ENCODE data around the gene ZNF445.

Gene ZNF445

GRCh38 chr3:44396200-44397171 lies 81.0 kb downstream of the ZNF445 start:
- TF ChIP-seq CTCF (IDR thresholded peaks at IDR 0.05; ENCODE audit: insufficient read depth, low read length, poor library complexity, severe bottlenecking): no peak
- no peak overlapping the region for H3K4me3 ChIP-seq (ENCODE audit: insufficient read depth, low read length, poor library complexity, severe bottlenecking)
- H3K36me3 ChIP-seq (ENCODE audit: low read length): no peaks in the 10 kb centered on the region
- H3K27ac ChIP-seq (ENCODE audit: low read depth, low read length): no peak overlapping the region
- no peak overlapping the region for H3K9ac ChIP-seq (ENCODE audit: low read length)
- no peak overlapping the region for H2AFZ ChIP-seq (ENCODE audit: low read depth, low read length, severe bottlenecking)
- no peaks in the 10 kb centered on the region for H3K79me2 ChIP-seq (ENCODE audit: insufficient read depth, low read length)
- no peak overlapping the region for H3K4me2 ChIP-seq (ENCODE audit: low read depth, low read length, poor library complexity, severe bottlenecking)
- no peaks in the 10 kb centered on the region for H4K20me1 ChIP-seq (ENCODE audit: low read depth, low read length)
- no peaks in the 10 kb centered on the region for H3K27me3 ChIP-seq (ENCODE audit: low read length)
- H3F3A ChIP-seq (ENCODE audit: insufficient read depth): no peaks in the 10 kb centered on the region
- no peaks in the 10 kb centered on the region for H3K9me2 ChIP-seq (replicated peaks; ENCODE audit: insufficient read depth, low read length)
- no peaks in the 10 kb centered on the region for H3K9me3 ChIP-seq (ENCODE audit: insufficient read depth, low read length)

DNA sequence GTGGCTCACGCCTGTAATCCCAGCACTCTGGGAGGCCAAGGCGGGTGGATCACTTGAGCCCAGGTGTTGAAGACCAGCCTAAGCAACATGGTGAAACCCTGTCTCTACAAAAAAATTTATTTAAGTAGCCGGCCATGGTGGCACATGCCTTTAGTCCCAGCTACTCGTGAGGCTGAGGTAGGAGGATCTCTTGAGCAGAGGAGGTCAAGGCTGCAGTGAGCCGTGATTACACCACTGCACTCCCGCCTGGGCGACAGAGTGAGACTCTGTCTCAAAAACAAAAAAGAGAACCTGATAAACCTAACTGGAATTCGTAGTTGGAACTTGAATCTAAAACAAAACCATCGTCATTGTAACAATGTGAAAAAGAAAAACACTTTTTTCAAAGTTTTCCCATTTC lies 81.8 kb downstream of the ZNF445 start:
- no peak for TF ChIP-seq CTCF (IDR thresholded peaks at IDR 0.05; ENCODE audit: insufficient read depth, low read length, poor library complexity, severe bottlenecking)
- TF ChIP-seq EZH2phosphoT487 (conservative IDR thresholded peaks at IDR 0.05; ENCODE audit: low read length): no peak
- no peak overlapping the region for H3K4me3 ChIP-seq (ENCODE audit: insufficient read depth, low read length, poor library complexity, severe bottlenecking)
- no peaks in the 10 kb centered on the region for H3K9me2 ChIP-seq (replicated peaks; ENCODE audit: insufficient read depth, low read length)
- H3K36me3 ChIP-seq (ENCODE audit: low read length): no peaks in the 10 kb centered on the region
- no peak overlapping the region for H3K4me2 ChIP-seq (ENCODE audit: low read depth, low read length, poor library complexity, severe bottlenecking)
- H4K20me1 ChIP-seq (ENCODE audit: low read depth, low read length): no peaks in the 10 kb centered on the region
- H3F3A ChIP-seq (ENCODE audit: insufficient read depth): no peaks in the 10 kb centered on the region
- H3K27me3 ChIP-seq (ENCODE audit: low read length): no peaks in the 10 kb centered on the region
- no peak overlapping the region for H3K9ac ChIP-seq (ENCODE audit: low read length)
- no peaks in the 10 kb centered on the region for H3K9me3 ChIP-seq (ENCODE audit: insufficient read depth, low read length)
- no peak overlapping the region for H2AFZ ChIP-seq (ENCODE audit: low read depth, low read length, severe bottlenecking)
- no peak overlapping the region for H3K27ac ChIP-seq (ENCODE audit: low read depth, low read length)
- no peaks in the 10 kb centered on the region for H3K79me2 ChIP-seq (ENCODE audit: insufficient read depth, low read length)

DNA sequence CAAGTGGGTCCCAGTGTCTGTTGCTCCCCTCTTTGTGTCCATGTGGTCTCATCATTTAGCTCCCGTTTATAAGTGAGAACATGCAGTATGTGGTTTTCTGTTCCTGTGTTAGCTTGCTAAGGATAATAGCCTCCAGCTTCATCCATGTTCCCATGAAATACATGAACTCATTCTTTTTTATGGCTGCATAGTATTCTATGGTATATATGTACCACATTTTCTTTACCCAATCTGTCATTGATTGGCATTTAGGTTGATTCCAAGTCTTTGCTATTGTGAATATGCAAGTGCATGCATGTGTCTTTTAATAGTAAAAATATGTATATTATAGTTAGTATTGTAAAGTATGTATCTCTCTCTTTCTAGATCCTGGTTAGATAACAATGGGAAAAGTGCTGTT lies 85.0 kb downstream of the ZNF445 start:
- H3K9me3 ChIP-seq (ENCODE audit: insufficient read depth, low read length): peaks cover 1% of the 10 kb centered on the region; the same call in 1 of the 2 replicates
- H2AFZ ChIP-seq (ENCODE audit: low read depth, low read length, severe bottlenecking): no peak overlapping the region
- no peaks in the 10 kb centered on the region for H3K9me2 ChIP-seq (replicated peaks; ENCODE audit: insufficient read depth, low read length)
- H3K27ac ChIP-seq (ENCODE audit: low read depth, low read length): no peak overlapping the region
- no peak overlapping the region for H3K9ac ChIP-seq (ENCODE audit: low read length)
- no peaks in the 10 kb centered on the region for H3K27me3 ChIP-seq (ENCODE audit: low read length)
- no peak for TF ChIP-seq CTCF (IDR thresholded peaks at IDR 0.05; ENCODE audit: insufficient read depth, low read length, poor library complexity, severe bottlenecking)
- no peak for TF ChIP-seq EZH2phosphoT487 (conservative IDR thresholded peaks at IDR 0.05; ENCODE audit: low read length)
- no peaks in the 10 kb centered on the region for H4K20me1 ChIP-seq (ENCODE audit: low read depth, low read length)
- H3K36me3 ChIP-seq (ENCODE audit: low read length): no peaks in the 10 kb centered on the region
- no peaks in the 10 kb centered on the region for H3F3A ChIP-seq (ENCODE audit: insufficient read depth)
- H3K4me2 ChIP-seq (ENCODE audit: low read depth, low read length, poor library complexity, severe bottlenecking): no peak overlapping the region
- H3K4me3 ChIP-seq (ENCODE audit: insufficient read depth, low read length, poor library complexity, severe bottlenecking): no peak overlapping the region
- no peaks in the 10 kb centered on the region for H3K79me2 ChIP-seq (ENCODE audit: insufficient read depth, low read length)
